ENCODE measurements around the gene GPR160.

DNA sequence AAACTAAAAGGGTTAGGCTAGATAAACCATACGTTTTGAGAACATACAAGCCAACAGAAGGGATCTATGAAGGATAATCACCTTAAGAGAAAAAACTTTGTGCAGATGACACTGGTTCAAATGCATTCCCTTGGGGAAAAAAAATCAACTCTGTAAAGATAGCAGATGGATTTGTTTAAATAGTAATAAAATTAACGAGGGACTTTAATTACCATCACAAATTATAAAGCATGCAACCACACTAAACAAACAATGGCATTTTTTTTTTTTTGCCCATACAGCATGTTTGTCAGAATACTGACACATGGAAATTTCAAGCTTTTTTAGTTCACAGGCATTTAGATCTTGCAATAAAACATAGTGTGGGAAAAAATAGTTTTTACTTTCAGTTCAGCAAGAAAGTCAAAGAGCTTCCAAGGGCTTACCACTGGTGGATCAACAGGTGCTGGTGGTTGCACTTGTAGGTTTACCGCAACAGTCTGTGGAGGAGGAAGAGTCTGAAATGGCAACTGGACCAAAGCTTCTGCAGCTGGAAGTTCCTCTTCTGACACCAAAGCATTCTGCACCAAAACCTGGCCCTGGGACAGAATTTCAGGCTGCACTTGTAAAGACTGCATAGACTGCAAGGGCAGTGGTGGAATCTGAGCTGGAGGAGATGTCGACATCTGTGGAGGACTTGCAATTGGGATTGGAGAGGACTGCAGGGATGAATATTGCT is 90.6 kb downstream of the GPR160 start:
- TF ChIP-seq, protein P1, sequence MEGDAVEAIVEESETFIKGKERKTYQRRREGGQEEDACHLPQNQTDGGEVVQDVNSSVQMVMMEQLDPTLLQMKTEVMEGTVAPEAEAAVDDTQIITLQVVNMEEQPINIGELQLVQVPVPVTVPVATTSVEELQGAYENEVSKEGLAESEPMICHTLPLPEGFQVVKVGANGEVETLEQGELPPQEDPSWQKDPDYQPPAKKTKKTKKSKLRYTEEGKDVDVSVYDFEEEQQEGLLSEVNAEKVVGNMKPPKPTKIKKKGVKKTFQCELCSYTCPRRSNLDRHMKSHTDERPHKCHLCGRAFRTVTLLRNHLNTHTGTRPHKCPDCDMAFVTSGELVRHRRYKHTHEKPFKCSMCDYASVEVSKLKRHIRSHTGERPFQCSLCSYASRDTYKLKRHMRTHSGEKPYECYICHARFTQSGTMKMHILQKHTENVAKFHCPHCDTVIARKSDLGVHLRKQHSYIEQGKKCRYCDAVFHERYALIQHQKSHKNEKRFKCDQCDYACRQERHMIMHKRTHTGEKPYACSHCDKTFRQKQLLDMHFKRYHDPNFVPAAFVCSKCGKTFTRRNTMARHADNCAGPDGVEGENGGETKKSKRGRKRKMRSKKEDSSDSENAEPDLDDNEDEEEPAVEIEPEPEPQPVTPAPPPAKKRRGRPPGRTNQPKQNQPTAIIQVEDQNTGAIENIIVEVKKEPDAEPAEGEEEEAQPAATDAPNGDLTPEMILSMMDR (conservative IDR thresholded peaks at IDR 0.05; ENCODE audit: low read length): no peak
- TF ChIP-seq EZH2phosphoT487 (IDR thresholded peaks at IDR 0.05; ENCODE audit: borderline replicate concordance, low read depth, low read length): no peak
